AG10803 (cell line): Measurements from ENCODE around the gene COG3.

ENCODE experiments used
- DNase-seq: peaks from one replicate; pipeline ENCODE4 v3.0.0; 2010; ENCODE audit warnings: low read depth
- H3K4me3 ChIP-seq: 2 replicates; pipeline ENCODE4 v1.5.1; 2011; ENCODE audit warnings: mild to moderate bottlenecking, low read length, control low read depth
- TF ChIP-seq, protein P1 (sequence below): conservative IDR thresholded peaks from 2 replicates; pipeline ENCODE4 v1.5.1; 2011; ENCODE audit warnings: mild to moderate bottlenecking, low read length, control low read depth, inconsistent platforms

The COG3 gene

DNA sequence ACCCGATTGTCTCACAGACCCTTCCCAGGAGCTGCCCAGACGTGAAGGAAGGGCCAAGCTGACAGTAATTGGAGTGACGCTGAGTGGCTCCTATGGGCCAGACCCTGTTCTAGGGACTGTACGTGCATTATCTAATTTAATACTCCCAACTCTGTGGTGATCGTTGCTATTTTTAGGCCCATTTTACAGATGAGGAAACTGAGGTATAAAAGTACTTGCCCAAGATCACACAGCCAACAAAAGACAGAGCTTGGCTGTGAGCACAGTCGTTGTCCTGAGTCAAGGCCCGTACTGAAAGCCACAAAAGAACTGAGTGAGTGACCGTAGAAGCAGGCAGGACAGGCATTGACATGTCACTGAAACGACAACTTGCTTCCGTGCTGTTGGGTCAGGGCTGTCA is 76.1 kb downstream of the COG3 start:
- H3K4me3 ChIP-seq: no peak overlapping the region
- TF ChIP-seq, protein P1, sequence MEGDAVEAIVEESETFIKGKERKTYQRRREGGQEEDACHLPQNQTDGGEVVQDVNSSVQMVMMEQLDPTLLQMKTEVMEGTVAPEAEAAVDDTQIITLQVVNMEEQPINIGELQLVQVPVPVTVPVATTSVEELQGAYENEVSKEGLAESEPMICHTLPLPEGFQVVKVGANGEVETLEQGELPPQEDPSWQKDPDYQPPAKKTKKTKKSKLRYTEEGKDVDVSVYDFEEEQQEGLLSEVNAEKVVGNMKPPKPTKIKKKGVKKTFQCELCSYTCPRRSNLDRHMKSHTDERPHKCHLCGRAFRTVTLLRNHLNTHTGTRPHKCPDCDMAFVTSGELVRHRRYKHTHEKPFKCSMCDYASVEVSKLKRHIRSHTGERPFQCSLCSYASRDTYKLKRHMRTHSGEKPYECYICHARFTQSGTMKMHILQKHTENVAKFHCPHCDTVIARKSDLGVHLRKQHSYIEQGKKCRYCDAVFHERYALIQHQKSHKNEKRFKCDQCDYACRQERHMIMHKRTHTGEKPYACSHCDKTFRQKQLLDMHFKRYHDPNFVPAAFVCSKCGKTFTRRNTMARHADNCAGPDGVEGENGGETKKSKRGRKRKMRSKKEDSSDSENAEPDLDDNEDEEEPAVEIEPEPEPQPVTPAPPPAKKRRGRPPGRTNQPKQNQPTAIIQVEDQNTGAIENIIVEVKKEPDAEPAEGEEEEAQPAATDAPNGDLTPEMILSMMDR: no peak
- DNase-seq: no peak

DNA sequence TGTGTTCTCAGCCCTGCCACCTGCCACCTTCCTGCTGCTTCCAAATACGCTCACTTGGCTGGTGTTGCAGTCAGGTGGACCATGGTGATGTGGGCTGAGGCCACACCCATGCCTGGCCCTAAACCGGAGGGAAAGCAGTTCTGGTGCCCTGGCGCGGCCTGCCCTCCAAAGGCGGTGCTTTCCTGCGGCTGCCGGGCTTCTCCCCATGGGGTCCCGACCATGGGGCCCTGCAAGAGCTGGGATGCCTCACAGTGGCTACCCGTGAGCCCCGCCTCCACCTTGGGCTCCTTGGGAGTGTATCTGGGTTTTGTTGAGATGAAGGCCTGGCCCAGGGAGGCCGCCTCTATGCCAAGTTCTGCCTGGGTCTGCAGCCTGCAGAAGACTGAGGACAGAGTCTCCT is 77.1 kb downstream of the COG3 start:
- TF ChIP-seq, protein P1: no peak
- DNase-seq: no peak
- no peak overlapping the region for H3K4me3 ChIP-seq

DNA sequence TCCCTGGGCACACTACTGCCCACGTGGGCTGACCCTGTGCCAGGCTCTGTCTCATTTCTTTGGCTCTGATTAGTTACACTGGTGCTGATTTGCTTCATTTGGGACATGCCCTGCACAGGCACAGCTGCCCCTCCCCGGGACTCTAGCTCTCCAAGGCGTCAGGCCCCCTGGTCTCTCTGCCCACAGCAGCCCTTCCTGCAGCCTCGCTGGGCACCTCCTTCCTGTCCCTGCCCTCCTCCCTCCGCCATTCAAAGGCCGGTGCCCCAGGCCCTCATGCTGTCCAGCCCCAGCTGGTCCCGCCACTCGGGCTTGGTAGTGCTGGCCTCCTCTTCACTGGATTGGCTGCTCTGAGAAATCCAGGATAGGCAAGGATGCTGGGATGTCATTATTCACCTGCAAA is 77.7 kb downstream of the COG3 start:
- TF ChIP-seq, protein P1: no peak
- no peak overlapping the region for H3K4me3 ChIP-seq
- DNase-seq: no peak

DNA sequence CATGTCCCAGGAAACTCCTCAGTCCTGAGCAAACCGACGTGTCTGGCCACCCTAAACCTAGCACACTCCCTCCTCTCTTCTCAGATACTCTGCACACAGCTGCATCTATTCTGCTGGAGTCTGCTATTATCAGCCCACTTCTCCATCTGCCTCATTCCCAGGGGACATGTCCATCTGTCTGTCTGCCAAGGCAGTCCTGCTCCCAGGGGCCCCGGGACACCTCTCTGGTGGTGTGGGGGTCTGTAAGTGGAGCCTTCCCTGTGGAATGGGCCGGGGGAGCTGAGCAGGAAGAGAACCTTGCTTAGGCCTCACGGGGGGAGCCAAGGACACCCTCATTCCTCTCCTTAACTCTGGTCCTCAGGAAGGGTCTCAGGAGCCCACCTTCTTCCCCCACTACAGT is 78.1 kb downstream of the COG3 start:
- H3K4me3 ChIP-seq: no peak overlapping the region
- no peak for DNase-seq
- TF ChIP-seq, protein P1: no peak

DNA sequence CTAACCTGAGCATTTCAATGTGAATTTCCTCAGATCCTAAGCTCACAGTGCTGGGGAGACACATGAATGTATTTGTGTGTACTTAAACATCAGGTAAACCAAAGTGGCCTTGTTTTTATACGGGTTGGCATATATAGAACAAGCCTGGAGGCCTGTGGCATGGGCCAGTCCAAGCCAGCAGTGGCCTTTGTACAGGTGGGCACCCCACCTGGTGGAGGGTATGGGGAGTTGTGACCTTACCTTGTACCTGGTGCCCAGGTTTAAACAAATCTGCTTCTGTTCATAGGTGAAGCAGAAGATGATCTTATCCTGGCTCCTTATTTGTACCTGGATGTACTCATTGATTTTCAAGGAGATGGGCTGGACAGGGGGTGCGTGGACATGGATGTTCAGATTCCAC is 79.8 kb downstream of the COG3 start:
- TF ChIP-seq, protein P1: no peak
- no peak overlapping the region for H3K4me3 ChIP-seq
- DNase-seq: no peak

DNA sequence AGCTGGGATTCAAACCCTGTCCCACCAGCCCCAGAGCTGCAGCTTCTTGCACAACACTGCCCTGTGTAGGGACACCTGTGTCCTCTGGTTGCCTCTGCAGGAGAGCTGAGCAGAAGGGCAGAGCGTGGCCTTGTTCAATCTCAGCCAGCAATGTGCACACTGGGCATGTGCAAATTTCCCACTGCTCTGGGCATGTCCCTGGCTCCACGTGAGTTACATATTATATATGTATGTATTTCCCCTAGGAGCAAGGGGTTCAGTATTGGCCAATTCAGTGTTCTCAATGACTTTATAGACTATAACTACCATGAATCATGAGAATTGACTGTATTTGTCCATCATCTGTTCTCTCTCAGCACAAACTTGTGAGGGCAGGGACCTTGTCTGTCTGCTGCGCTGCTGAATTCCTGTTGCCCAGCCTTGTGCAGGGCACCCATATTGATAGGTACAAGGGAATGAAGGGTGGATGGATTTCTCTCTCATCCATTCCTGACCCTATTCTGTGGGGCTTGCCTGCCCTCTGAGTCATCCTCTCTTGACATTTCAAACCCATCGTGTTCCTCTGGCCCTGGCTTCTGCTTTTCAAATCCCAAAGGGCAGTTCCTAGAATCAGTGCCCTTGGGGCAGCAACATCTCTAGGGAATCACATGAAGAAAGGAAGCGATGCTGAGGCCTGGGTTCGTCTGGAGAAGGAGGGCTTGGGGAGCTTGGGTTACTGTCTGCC is 81.1 kb downstream of the COG3 start:
- TF ChIP-seq, protein P1: no peak
- no peak for DNase-seq

DNA sequence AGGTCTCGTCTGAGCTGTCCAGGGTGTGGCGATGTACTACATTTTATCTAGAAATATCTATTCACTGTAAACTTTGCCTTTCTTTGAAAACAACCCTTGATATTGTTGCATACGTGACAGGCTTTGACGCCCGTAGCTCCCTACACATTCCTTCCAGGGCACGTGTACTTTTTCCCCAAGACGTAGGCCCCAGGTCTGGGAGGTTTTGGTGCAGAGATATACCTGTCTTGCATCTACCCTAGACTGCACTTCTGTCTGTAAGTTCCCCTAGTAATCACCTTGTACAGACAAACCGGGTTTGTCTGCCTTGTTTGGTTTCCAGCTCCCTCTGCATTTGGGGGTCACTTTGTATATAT is 81.6 kb downstream of the COG3 start:
- DNase-seq: no peak
- TF ChIP-seq, protein P1: no peak
- H3K4me3 ChIP-seq: no peak overlapping the region

More for the DNA sequence above, 81.1 kb downstream of the COG3 start:
- H3K4me3 ChIP-seq: no peak overlapping the region
